Tibial artery (tissue), 4 donors: ENCODE data around the gene SULT1C2.

ENCODE experiments used
- DNase-seq, 2 donors: peaks; one replicate each; pipeline ENCODE4 v3.0.0-alpha.2; 2019
- H3K27ac ChIP-seq, 2 donors: fragments of 200-600 bp; sonication (generic) in 1 of 2; 1 replicate in 1 of 2; 2 replicates in 1 of 2; pipeline ENCODE4 v1.5.1; 2018 to 2019; ENCODE audit warnings: mild to moderate bottlenecking in 1 of 2
- H3K27me3 ChIP-seq, 2 donors: fragments of 200-600 bp; sonication (generic) in 1 of 2; one replicate each; pipeline versions ENCODE4 v1.5.1 to v1.6.0; 2016 to 2019
- H3K36me3 ChIP-seq, 3 donors: fragments of 200-600 bp; sonication (generic) in 2 of 3; one replicate each; pipeline ENCODE4 v1.5.1; 2016 to 2019; ENCODE audit warnings: mild to moderate bottlenecking in 2 of 3
- H3K4me1 ChIP-seq, 4 donors: fragments of 200-600 bp; sonication (generic) in 2 of 4; 1 replicate in 3 of 4; 2 replicates in 1 of 4; pipeline ENCODE4 v1.5.1; 2016 to 2019
- H3K4me3 ChIP-seq, 2 donors: fragments of 200-600 bp; sonication (generic) in 1 of 2; 1 replicate in 1 of 2; 2 replicates in 1 of 2; pipeline ENCODE4 v1.5.1; 2018 to 2019; ENCODE audit warnings: mild to moderate bottlenecking in 2 of 2
- H3K9me3 ChIP-seq, 3 donors: fragments of 200-600 bp; sonication (generic) in 1 of 3; one replicate each; pipeline ENCODE4 v1.5.1; 2016 to 2019
- CTCF ChIP-seq, 2 experiments: fragments of 200-600 bp in 1 of 2; fragments of 450-650 bp in 1 of 2; IDR thresholded peaks; one replicate each; pipeline ENCODE4 v1.5.1; 2017 to 2019; ENCODE audit warnings: antibody characterized with exemption in 2 of 2, mild to moderate bottlenecking in 1 of 2, moderate library complexity in 1 of 2
- intact Hi-C: fragments of 100-400 bp; cut with DNase I; formaldehyde crosslinking; loops from one replicate; pipeline ENCODE4 v1.15.0; 2023; ENCODE audit warnings: low total_unique reads

SULT1C2 gene

DNA sequence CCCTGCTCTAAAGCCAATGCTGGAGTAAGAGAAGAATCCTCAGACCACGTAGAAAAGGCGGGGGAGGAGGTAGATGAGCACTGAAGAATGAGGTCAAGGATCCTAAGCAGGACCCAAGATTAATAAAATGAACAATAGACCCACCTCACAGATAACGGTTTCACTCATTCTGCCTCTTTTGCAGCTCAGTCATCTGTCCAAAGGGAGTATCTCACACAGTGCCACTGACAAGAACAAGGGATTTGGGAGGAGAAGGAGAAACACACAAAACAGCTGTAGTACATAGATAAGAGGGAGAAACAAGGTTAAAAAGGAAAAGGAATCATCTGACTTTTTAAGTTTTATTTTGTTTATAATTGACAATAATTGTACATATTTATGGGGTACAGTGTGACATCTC lies 58.1 kb downstream of the SULT1C2 start:
- intact Hi-C loops: no loop called here
- no peaks in the 10 kb centered on the region for H3K9me3 ChIP-seq
- no peaks in the 10 kb centered on the region for H3K36me3 ChIP-seq
- H3K4me1 ChIP-seq: no peaks in the 10 kb centered on the region
- no peaks in the 10 kb centered on the region for H3K27me3 ChIP-seq
- TF ChIP-seq CTCF (IDR thresholded peaks at IDR 0.05): no peak
- no peak for DNase-seq
- H3K27ac ChIP-seq: no peak overlapping the region
- H3K4me3 ChIP-seq: no peak overlapping the region

DNA sequence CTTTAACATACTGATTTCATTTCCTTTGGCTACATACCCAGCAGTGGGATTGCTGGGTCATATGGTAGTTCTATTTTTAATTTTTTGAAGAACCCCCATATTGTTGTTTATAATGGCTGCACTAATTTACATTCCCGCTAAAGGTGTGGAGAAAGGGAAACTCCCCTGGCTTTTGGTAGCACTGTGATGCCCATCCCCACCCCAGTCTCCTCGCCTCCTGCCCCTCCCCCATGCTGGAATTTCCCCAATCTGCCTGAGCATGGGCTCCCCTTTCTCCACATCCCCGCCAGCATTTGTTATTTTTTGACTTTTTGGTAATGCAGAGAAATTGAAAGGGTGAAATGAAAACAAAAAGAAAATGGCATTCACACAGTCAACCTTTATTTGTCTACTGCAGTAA lies 59.1 kb downstream of the SULT1C2 start:
- no peaks in the 10 kb centered on the region for H3K27me3 ChIP-seq
- no peak for TF ChIP-seq CTCF (IDR thresholded peaks at IDR 0.05)
- no peaks in the 10 kb centered on the region for H3K36me3 ChIP-seq
- H3K9me3 ChIP-seq: no peaks in the 10 kb centered on the region
- no peak overlapping the region for H3K27ac ChIP-seq
- no peaks in the 10 kb centered on the region for H3K4me1 ChIP-seq
- intact Hi-C loops: no loop called here
- DNase-seq: no peak
- H3K4me3 ChIP-seq: no peak overlapping the region

DNA sequence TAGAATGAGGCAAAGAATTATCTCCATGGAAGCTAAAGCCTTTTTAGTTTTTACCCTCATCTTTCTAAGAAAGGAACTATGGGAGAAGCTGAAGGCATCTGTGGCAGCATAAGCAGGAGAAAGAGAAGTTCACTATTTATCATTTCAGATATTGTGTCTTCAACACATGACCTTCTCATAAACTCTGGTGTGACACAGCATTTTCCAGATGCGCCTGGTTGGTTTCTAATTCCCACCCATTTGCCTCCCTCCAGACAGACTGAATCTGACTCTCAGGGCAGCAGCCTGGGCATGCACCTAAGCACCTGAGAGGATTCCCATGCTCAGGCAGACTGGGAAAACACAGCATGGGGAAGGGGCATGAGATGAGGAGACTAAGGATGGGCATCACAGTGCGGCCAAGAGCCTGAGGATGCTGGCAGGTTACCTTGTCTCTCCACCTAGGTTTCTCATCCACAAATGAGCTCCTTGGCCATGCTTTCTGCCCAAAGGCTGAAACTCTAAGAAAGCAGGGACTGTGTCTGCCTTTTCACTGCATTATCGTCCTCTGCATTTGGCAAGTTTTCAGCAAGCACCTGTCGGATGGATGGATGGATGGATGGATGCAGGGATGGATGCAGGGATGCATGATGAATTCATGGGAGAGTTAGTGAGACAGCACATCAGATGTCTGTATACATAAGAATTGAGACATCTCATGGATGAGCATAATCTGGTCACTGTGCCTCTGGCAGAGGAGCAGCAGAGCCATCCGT lies 60.3 kb downstream of the SULT1C2 start:
- no peak overlapping the region for H3K27ac ChIP-seq
- no peak for DNase-seq
- no peak for TF ChIP-seq CTCF (IDR thresholded peaks at IDR 0.05)
- no peak overlapping the region for H3K4me3 ChIP-seq
- H3K9me3 ChIP-seq: no peaks in the 10 kb centered on the region
- intact Hi-C loops: no loop called here
- no peaks in the 10 kb centered on the region for H3K4me1 ChIP-seq
- H3K36me3 ChIP-seq: no peaks in the 10 kb centered on the region
- no peaks in the 10 kb centered on the region for H3K27me3 ChIP-seq

DNA sequence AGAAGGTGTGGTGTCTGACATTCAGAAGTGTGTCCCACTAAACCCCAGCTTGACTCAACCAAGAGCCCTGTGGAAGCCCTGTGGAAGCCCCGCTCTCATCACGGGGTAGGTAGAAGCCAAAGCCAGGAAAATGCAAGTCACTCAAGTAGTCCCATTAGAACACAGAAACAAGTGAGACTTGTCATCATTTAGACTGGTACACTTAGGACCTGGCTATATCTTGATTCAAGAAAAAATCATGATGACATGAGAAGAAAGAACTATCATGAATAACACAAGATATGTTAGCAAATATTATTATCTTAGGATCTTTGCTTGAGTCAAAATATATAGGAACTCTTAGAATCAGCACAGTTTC lies 60.9 kb downstream of the SULT1C2 start:
- intact Hi-C loops: no loop called here

GRCh38 chr2:108351889-108352288 lies 63.2 kb downstream of the SULT1C2 start:
- Histone ChIP-seq H3K27ac (no peak overlapping the region), H3K4me1 (no peaks in the 10 kb centered on the region), H3K9me3 (no peaks in the 10 kb centered on the region), H3K27me3 (no peaks in the 10 kb centered on the region), H3K36me3 (no peaks in the 10 kb centered on the region), H3K4me3 (no peak overlapping the region)
- TF ChIP-seq CTCF (IDR thresholded peaks at IDR 0.05): no peak
- DNase-seq: no peak
- intact Hi-C loops: no loop called here

More for the DNA sequence above, 60.9 kb downstream of the SULT1C2 start:
- Histone ChIP-seq H3K36me3 (no peaks in the 10 kb centered on the region), H3K27me3 (no peaks in the 10 kb centered on the region), H3K4me1 (no peaks in the 10 kb centered on the region), H3K9me3 (no peaks in the 10 kb centered on the region), H3K4me3 (no peak overlapping the region), H3K27ac (no peak overlapping the region)
- no peak for DNase-seq
- no peak for TF ChIP-seq CTCF (IDR thresholded peaks at IDR 0.05)

GRCh38 chr2:108354136-108354535 lies 65.4 kb downstream of the SULT1C2 start:
- H3K4me1 ChIP-seq: no peaks in the 10 kb centered on the region
- intact Hi-C loops: no loop called here

More at GRCh38 chr2:108354136-108354535, 65.4 kb downstream of the SULT1C2 start:
- H3K27me3 ChIP-seq: no peaks in the 10 kb centered on the region
- H3K27ac ChIP-seq: no peak overlapping the region
- H3K9me3 ChIP-seq: no peaks in the 10 kb centered on the region
- H3K36me3 ChIP-seq: no peaks in the 10 kb centered on the region
- no peak overlapping the region for H3K4me3 ChIP-seq
- no peak for TF ChIP-seq CTCF (IDR thresholded peaks at IDR 0.05)
- no peak for DNase-seq
